WTC11 (cell line): ENCODE data around the gene GRK2.

ENCODE experiments used
- ATF2 ChIP-seq: sonication (generic); formaldehyde crosslinking; IDR thresholded peaks from 2 replicates; pipeline ENCODE4 v1.8.1; 2022; ENCODE audit warnings: low read depth, missing genetic modification reagents, borderline replicate concordance
- CREB1 ChIP-seq: sonication (generic); formaldehyde crosslinking; IDR thresholded peaks from 2 replicates; pipeline ENCODE4 v1.8.0; 2023; ENCODE audit warnings: mild to moderate bottlenecking, missing genetic modification reagents
- CTCF ChIP-seq: fragments of 200-600 bp; IDR thresholded peaks from 2 replicates; pipeline ENCODE4 v1.8.0; 2022; ENCODE audit warnings: antibody characterized with exemption
- FOXP1 ChIP-seq: sonication (generic); formaldehyde crosslinking; IDR thresholded peaks from 2 replicates; pipeline ENCODE4 v1.8.0; 2022; ENCODE audit warnings: missing genetic modification reagents, mild to moderate bottlenecking, moderate library complexity, borderline replicate concordance
- KAT7 ChIP-seq: sonication (generic); formaldehyde crosslinking; IDR thresholded peaks from 2 replicates; pipeline ENCODE4 v1.8.1; 2023; ENCODE audit warnings: missing genetic modification reagents, mild to moderate bottlenecking, borderline replicate concordance
- OVOL2 ChIP-seq: fragments of 250-450 bp; sonication (Bioruptor Pico); IDR thresholded peaks from 2 replicates; pipeline ENCODE4 v1.9.0; 2021; ENCODE audit warnings: mild to moderate bottlenecking, borderline replicate concordance
- SP1 ChIP-seq: sonication (generic); formaldehyde crosslinking; conservative IDR thresholded peaks from 2 replicates; pipeline ENCODE4 v1.8.1; 2022; ENCODE audit warnings: missing genetic modification reagents
- USF2 ChIP-seq: sonication (generic); formaldehyde crosslinking; IDR thresholded peaks from 2 replicates; pipeline ENCODE4 v1.8.1; 2023; ENCODE audit warnings: mild to moderate bottlenecking, missing genetic modification reagents, moderate library complexity
- ZNF121 ChIP-seq: sonication (generic); formaldehyde crosslinking; IDR thresholded peaks from 2 replicates; pipeline ENCODE4 v1.8.0; 2023; ENCODE audit warnings: missing genetic modification reagents
- ZSCAN18 ChIP-seq: fragments of 250-450 bp; sonication (Bioruptor Pico); IDR thresholded peaks from 2 replicates; pipeline ENCODE4 v2.1.2; 2022; ENCODE audit warnings: mild to moderate bottlenecking, moderate library complexity
- TF ChIP-seq, protein P1 (sequence below): sonication (generic); formaldehyde crosslinking; IDR thresholded peaks from 2 replicates; pipeline ENCODE4 v1.8.0; 2023; ENCODE audit warnings: missing genetic modification reagents

- TF ChIP-seq ATF2 (CRISPR knock-in tag) (no peak), CTCF (no peak), OVOL2 (CRISPR knock-in tag) (no peak), ZSCAN18 (CRISPR knock-in tag) (no peak), SP1 (CRISPR knock-in tag) (no peak), ZNF121 (no peak), CREB1 (CRISPR knock-in tag) (no peak), KAT7 (no peak), USF2 (CRISPR knock-in tag) (no peak), FOXP1 (CRISPR knock-in tag) (no peak)
- TF ChIP-seq, protein P1, sequence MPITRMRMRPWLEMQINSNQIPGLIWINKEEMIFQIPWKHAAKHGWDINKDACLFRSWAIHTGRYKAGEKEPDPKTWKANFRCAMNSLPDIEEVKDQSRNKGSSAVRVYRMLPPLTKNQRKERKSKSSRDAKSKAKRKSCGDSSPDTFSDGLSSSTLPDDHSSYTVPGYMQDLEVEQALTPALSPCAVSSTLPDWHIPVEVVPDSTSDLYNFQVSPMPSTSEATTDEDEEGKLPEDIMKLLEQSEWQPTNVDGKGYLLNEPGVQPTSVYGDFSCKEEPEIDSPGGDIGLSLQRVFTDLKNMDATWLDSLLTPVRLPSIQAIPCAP (CRISPR knock-in tag) = no peak
Measured at GRCh38 chr11:67243051-67243450, 23.2 kb upstream of the GRK2 start.
